GM15510 (cell line): ENCODE measurements around the gene MMP25.

Experiments
- POLR2A ChIP-seq: IDR thresholded peaks from 3 replicates; pipeline ENCODE4 v1.6.1; 2011; ENCODE audit warnings: borderline replicate concordance; ENCODE audit not compliant: insufficient read length; ENCODE audit errors: extremely low read depth

The MMP25 gene

DNA sequence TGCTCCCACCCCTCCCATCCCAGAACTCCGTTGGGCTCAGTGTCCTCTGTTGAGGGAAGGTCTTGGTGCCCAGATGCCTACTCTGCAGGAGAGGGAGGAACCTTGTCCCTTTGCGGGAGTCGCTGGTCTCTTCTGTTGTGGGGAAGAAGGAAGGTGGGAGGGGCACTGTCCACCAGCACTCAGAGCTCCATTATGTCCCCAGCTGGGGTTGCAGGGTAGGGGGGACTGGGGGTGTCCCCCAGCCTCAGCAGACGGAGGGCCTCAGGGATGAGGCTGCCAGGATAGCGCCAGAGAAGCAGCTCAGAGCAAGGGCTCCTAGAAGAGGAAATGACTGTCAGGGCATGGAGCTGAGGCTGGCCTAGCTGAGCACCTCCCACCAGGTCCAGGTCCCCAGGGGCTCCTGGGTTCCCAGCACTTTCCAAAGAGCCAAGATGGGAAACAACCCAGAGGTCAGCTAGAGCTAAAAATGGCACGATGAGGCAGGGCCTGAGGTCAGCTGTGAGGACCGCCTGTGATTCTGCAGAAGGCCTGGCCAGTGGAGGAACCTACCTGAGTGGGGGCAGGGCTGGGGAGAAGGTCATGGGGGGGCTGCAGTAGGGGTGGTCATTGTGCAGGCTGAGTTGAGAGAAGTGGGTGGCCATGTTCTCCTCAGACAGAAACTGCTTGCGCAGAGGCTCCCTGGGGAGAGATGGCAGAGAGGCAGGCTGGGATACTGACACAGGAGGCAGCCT is 23.5 kb upstream of the MMP25 start:
- no peak for TF ChIP-seq POLR2A

GRCh38 chr16:3023415-3023668 is 23.0 kb upstream of the MMP25 start:
- TF ChIP-seq POLR2A: no peak

- TF ChIP-seq POLR2A: peak; percentile 89
These were observed 22.5 kb upstream of the MMP25 start, which contains the start of the genes HCFC1R1 and THOC6 for GRCh38 chr16:3023669-3024478. Gene HCFC1R1 (minus strand): TSS chr16:3023942. CDS start chr16:3023941, 1 bp downstream. Gene THOC6 (plus strand): TSS chr16:3024035. CDS start chr16:3024327, 292 bp downstream.

DNA sequence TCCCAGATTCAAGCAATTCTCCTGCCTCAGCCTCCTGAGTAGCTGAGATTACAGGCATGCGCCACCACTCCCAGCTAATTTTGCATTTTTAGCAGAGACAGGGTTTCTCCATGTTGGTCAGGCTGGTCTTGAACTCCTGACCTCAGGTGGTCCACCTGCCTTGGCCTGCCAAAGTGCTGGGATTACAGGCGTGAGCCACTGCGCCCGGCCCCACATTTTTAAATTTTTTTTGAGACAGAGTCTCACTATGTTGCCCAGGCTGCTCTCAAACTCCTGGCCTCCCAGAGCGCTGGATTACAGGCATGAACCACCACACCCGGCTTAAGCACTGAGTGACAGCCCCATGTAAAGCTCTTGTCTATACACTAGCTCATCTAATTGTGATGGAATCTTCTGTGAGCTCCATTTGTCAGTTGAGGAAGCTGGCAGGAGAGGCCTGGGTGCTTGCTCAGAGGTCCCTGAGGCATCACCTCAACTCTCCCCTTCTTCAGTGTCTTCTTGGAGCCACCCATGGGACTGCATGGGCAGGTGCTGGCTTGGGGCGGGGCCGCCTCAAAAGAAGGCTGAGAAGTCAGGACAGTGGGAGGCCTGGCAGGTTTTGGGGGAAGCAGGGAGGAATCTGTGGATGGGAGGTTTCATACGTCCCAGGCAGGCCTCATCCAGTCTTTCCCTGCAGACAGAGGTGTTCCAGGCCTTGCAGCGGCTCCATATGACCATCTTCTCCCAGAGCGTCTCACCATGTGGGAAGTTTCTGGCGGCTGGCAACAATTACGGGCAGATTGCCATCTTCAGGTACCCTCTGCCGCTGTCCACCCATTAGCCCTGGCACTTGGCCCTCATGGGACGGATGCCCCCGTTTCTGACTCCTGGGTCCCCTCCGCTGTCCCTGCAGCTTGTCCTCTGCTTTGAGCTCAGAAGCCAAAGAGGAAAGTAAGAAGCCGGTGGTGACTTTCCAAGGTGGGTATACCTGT is 21.0 kb upstream of the MMP25 start:
- TF ChIP-seq POLR2A: no peak

DNA sequence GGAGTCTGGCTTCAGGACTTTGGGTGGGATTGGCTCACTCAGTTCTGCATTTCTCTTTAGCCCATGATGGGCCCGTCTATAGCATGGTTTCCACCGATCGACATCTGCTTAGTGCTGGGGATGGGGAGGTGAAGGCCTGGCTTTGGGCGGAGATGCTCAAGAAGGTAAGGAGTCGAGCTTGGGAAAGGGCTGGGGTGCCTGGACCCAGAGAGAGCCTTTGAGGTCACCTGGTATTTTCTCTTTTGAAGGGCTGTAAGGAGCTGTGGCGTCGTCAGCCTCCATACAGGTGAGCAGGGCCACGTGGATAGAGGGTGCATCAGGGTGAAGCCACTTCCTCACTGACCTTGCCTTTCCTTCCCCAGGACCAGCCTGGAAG is 20.4 kb upstream of the MMP25 start:
- TF ChIP-seq POLR2A: no peak

DNA sequence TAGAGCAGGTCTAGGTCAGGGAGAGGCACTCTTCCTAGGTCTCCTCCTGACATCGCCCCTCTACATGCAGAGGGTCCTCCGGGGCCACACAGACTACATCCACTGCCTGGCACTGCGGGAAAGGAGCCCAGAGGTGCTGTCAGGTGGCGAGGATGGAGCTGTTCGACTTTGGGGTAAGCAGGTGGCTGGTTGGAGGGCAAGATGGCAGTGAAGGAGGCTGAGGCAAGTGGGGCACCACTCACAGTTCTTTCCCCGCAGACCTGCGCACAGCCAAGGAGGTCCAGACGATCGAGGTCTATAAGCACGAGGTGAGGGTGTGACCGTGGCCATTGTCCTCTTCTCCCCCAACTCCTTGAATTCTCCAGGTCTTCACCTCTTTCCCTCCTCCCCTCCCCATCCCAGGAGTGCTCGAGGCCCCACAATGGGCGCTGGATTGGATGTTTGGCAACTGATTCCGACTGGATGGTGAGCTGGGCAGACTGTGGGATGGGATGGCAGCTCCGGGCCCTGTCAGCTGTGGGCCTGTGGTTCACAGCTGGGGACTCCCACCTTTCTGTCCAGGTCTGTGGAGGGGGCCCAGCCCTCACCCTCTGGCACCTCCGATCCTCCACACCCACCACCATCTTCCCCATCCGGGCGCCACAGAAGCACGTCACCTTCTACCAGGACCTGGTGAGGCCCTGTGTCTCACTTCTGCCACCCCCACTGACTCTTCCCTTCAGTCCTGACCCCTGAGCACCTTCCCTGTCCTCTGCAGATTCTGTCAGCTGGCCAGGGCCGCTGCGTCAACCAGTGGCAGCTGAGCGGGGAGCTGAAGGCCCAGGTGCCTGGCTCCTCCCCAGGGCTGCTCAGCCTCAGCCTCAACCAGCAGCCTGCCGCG is 19.5 kb upstream of the MMP25 start:
- TF ChIP-seq POLR2A: no peak

DNA sequence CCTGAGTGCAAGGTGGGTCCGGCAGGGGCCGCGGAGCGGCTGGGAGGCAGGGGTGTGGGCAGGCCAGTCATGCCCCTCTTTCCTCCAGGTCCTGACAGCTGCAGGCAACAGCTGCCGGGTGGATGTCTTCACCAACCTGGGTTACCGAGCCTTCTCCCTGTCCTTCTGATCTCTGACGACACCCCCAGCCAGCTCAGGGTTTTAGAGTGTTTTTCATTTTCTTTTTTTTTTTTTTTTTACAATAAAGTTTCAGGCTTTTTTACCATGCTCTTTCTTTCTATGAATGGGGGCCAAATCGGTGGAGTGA is 18.9 kb upstream of the MMP25 start:
- no peak for TF ChIP-seq POLR2A

- no peak for TF ChIP-seq POLR2A
These were observed 18.2 kb upstream of the MMP25 start for GRCh38 chr16:3027983-3028715.

- TF ChIP-seq POLR2A: no peak
These were observed 17.5 kb upstream of the MMP25 start for GRCh38 chr16:3028716-3029319.

DNA sequence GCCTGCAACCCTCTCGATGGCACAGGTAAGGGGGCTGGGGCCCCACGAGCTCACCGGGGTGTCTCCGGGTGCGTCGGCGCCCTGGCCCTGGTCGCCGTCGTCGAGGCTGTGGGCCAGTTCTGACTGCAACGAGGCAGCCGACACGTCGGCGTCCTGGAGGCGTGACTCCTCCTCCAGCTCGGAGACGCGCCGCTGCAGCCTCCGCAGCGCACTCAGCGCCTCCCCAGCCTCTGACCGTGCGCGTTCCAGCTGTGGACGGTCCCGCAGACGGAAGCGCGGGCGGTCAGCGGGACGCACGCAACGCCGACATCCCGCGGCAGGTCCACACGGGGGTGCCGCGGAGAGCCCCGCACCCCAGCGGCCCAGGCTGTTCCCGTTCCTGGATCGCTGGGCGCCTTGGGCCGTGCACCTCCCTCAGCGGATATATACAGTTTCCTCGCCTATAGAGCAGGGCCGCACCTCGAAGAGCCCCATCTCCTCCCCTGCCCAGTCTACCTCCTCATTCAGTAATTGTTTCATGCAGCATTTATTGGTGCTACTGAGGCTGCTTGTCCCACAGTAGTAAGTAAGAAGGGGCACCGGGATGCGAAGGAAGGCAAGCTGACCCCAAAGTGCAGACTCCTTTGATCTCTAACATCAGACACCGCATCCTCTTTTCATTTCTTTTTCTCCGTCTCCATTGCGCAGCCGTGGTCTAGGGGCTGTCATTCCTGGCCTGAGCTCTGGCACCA is 16.7 kb upstream of the MMP25 start:
- no peak for TF ChIP-seq POLR2A

DNA sequence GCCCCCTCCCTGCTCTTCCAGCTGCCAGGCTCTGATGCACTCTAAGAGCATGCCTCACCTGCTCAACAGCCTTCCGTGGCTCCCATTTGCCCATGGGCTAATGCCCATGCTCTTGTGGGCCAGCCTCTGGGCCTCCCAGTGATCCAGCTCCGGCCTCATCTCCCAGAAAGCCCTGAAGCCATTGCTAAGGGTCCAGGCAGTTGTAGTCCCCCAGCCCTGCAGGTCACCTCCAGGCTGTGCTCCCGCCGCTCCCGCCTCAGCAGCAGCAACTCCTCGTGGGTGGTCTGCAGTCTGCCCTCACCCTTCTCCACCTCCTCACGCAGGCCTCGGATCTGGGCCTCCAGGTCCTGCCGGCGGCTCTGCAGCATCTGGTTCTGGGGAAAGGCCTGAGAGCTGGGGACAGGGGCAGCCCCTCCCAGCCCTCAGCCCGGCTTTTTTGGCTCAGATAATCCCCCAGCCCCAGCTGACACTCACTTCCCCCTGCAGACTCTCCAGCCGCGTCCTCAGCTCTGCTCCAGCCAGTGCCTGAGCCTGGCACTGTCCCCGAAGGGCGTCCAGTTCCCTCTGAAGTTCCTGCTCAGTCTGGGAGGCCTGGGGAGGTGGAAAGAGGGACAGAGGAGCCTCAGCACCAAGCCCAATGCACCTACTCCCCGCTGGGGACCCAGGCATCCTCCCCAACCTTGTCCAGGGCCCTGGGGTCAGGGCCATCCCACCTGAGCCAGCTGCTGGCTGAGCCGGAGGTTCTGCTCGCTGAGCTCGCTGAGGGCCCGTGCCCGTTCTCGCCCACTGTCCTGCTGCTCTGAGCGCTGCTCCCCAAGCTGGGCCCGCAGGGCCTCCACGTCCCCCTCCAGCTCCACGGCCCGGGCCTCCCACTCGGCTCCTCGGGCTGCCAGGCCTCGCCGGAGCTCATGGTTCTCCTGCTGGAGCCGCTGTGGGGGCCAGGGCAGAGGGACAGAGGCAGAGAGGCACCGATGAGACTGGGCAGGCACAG is 15.8 kb upstream of the MMP25 start:
- no peak for TF ChIP-seq POLR2A
